Mammary epithelial cell (primary cell): ENCODE results near the gene MAEA.

ENCODE experiments used
- EZH2 ChIP-seq: IDR thresholded peaks from 2 replicates; pipeline ENCODE4 v1.6.1; 2012; ENCODE audit warnings: low read length, inconsistent platforms, borderline replicate concordance
- TF ChIP-seq, protein P1 (sequence below), 2 donors: IDR thresholded peaks in 1 of 2; conservative IDR thresholded peaks in 1 of 2; 2 replicates each; pipeline ENCODE4 v1.5.1; 2011 to 2012; ENCODE audit warnings: inconsistent platforms in 2 of 2, low read length in 2 of 2, mild to moderate bottlenecking in 2 of 2, control low read depth in 1 of 2, low read depth in 1 of 2; ENCODE audit not compliant: insufficient read depth in 1 of 2; ENCODE audit errors: extremely low read depth in 1 of 2

DNA sequence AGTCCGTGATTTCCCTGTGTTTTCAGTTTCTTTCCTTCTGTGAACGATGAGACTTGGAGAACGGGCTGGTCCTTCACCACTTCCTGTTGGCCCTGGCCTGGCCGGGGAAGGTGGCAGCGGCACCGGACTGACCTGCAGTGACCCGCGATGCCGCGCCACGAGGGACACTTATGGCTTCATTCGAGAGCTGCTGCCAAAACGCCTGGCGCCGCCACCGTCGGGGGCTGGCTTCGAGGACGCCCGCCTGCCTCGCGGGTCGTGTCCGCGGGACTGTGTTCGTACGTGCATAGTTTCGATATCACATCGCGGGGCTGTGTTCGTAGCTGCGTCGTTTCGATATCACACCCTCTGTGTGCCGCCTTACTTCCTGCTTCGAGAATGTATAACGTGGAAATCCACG lies 49.8 kb downstream of the MAEA start:
- TF ChIP-seq, protein P1, sequence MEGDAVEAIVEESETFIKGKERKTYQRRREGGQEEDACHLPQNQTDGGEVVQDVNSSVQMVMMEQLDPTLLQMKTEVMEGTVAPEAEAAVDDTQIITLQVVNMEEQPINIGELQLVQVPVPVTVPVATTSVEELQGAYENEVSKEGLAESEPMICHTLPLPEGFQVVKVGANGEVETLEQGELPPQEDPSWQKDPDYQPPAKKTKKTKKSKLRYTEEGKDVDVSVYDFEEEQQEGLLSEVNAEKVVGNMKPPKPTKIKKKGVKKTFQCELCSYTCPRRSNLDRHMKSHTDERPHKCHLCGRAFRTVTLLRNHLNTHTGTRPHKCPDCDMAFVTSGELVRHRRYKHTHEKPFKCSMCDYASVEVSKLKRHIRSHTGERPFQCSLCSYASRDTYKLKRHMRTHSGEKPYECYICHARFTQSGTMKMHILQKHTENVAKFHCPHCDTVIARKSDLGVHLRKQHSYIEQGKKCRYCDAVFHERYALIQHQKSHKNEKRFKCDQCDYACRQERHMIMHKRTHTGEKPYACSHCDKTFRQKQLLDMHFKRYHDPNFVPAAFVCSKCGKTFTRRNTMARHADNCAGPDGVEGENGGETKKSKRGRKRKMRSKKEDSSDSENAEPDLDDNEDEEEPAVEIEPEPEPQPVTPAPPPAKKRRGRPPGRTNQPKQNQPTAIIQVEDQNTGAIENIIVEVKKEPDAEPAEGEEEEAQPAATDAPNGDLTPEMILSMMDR (conservative IDR thresholded peaks at IDR 0.05 in 1 of 2, IDR thresholded peaks at IDR 0.05 in 1 of 2; ENCODE audit: extremely low read depth in 1 of 2, insufficient read depth in 1 of 2, low read depth in 1 of 2, low read length in 2 of 2): no peak
- TF ChIP-seq EZH2: no peak
